ENCODE measurements around the gene GAS2.

GRCh38 chr11:22734628-22735345 is 68.4 kb downstream of the GAS2 start:
- TF ChIP-seq CTCF (IDR thresholded peaks at IDR 0.05) (no peak), POLR2A (IDR thresholded peaks at IDR 0.05) (no peak)

Data from testis (tissue), 2 donors.